K562 (cell line): Measurements from ENCODE around the gene RTF1. TPM values are rescaled to one million over a fixed set of nuclear protein-coding genes. Genes with fewer than 3 reads are reported as not detected.

Experiments used
- ATF7 ChIP-seq: fragments of 450-650 bp; IDR thresholded peaks from 2 replicates; pipeline ENCODE4 v1.7.1; 2014; ENCODE audit warnings: mild to moderate bottlenecking, moderate library complexity
- CBX3 ChIP-seq, 2 experiments: IDR thresholded peaks; 1 replicate in 1 of 2; 2 replicates in 1 of 2; pipeline ENCODE4 v1.6.1; 2012; ENCODE audit warnings: inconsistent platforms in 2 of 2, low read length in 2 of 2, borderline replicate concordance in 1 of 2, control low read depth in 1 of 2
- CEBPB ChIP-seq: fragments of 450-650 bp; IDR thresholded peaks from 2 replicates; pipeline ENCODE4 v1.6.1; 2016; ENCODE audit warnings: missing genetic modification characterization, missing compliant biosample characterization
- CSDE1 ChIP-seq, 2 experiments: fragments of 450-650 bp; IDR thresholded peaks; 2 replicates each; pipeline ENCODE4 v1.6.1; 2016; ENCODE audit warnings: mild to moderate bottlenecking in 1 of 2
- E2F3 ChIP-seq: fragments of 250-450 bp; sonication (Bioruptor Pico); IDR thresholded peaks from 2 replicates; pipeline ENCODE4 v1.4.0; 2020; ENCODE audit warnings: mild to moderate bottlenecking
- EP400 ChIP-seq: fragments of 450-650 bp; IDR thresholded peaks from 2 replicates; pipeline ENCODE4 v1.6.1; 2017; ENCODE audit warnings: antibody characterized with exemption, mild to moderate bottlenecking, moderate library complexity
- KAT7 ChIP-seq: sonication (generic); formaldehyde crosslinking; IDR thresholded peaks from 2 replicates; pipeline ENCODE4 v1.8.0; 2022; ENCODE audit warnings: missing genetic modification reagents, mild to moderate bottlenecking, borderline replicate concordance
- MLLT1 ChIP-seq, 2 experiments: fragments of 450-650 bp; IDR thresholded peaks; 2 replicates each; pipeline ENCODE4 v1.6.1; 2016
- MTA1 ChIP-seq: fragments of 450-650 bp; IDR thresholded peaks from 2 replicates; pipeline ENCODE4 v1.6.1; 2017; ENCODE audit warnings: borderline replicate concordance
- NCOA6 ChIP-seq: fragments of 450-650 bp; IDR thresholded peaks from 2 replicates; pipeline ENCODE4 v1.6.1; 2017; ENCODE audit warnings: mild to moderate bottlenecking
- NFIC ChIP-seq: fragments of 450-650 bp; IDR thresholded peaks from 2 replicates; pipeline ENCODE4 v1.6.1; 2017; ENCODE audit warnings: mild to moderate bottlenecking, inconsistent platforms
- NR0B1 ChIP-seq: fragments of 450-650 bp; IDR thresholded peaks from one replicate; pipeline ENCODE4 v1.6.1; 2018; ENCODE audit warnings: mild to moderate bottlenecking, moderate library complexity; ENCODE audit not compliant: partially characterized antibody
- NR2C2 ChIP-seq, 2 experiments: fragments of 200-800 bp in 1 of 2; sonication (Bioruptor generic) in 1 of 2; sonication (generic) in 1 of 2; formaldehyde crosslinking in 1 of 2; IDR thresholded peaks; 2 replicates each; pipeline versions ENCODE4 v1.6.1 to v1.8.0; 2016 to 2022; ENCODE audit warnings: mild to moderate bottlenecking in 1 of 2, missing compliant biosample characterization in 1 of 2, missing genetic modification characterization in 1 of 2, missing genetic modification reagents in 1 of 2
- SMC3 ChIP-seq: conservative IDR thresholded peaks from 2 replicates; pipeline ENCODE4 v1.6.1; 2011; ENCODE audit warnings: low read depth, low read length, improper control_type of control experiment; ENCODE audit not compliant: insufficient read depth
- SRSF9 ChIP-seq: fragments of 200-400 bp; formaldehyde crosslinking; IDR thresholded peaks from 2 replicates; pipeline ENCODE4 v1.6.1; 2017; ENCODE audit warnings: low read depth, low read length, borderline replicate concordance
- SUPT5H ChIP-seq: fragments of 450-650 bp; IDR thresholded peaks from 2 replicates; pipeline ENCODE4 v1.6.1; 2016
- ZBTB8A ChIP-seq: fragments of 450-650 bp; IDR thresholded peaks from 2 replicates; pipeline ENCODE4 v1.6.1; 2018; ENCODE audit warnings: mild to moderate bottlenecking, moderate library complexity; ENCODE audit not compliant: partially characterized antibody
- ZFX ChIP-seq: sonication (generic); formaldehyde crosslinking; IDR thresholded peaks from 2 replicates; pipeline ENCODE4 v1.8.0; 2022; ENCODE audit warnings: mild to moderate bottlenecking, missing genetic modification reagents, moderate library complexity
- ZNF212 ChIP-seq: fragments of 450-650 bp; formaldehyde crosslinking; IDR thresholded peaks from 2 replicates; pipeline ENCODE4 v1.4.0; 2020; ENCODE audit warnings: mild to moderate bottlenecking
- ZNF3 ChIP-seq: fragments of 250-450 bp; sonication (Bioruptor Pico); IDR thresholded peaks from 2 replicates; pipeline ENCODE4 v1.5.0; 2021; ENCODE audit warnings: mild to moderate bottlenecking, moderate library complexity
- ZNF695 ChIP-seq: fragments of 450-650 bp; formaldehyde crosslinking; IDR thresholded peaks from 2 replicates; pipeline ENCODE4 v1.4.0; 2020; ENCODE audit warnings: mild to moderate bottlenecking, moderate library complexity
- polyA plus RNA-seq, 8 experiments: library from polyadenylated mRNA; depleted of rRNA in 4 of 8; stranded (reverse) in 5 of 8; unstranded in 3 of 8; fragments of >200 nt; fragmentation: Nextera tagmentation in 2 of 8; fragmentation: Illumina TruSeq in 1 of 8; extraction: Ambion mirVana in 2 of 8; extraction: Trizol in 1 of 8; gene quantifications; 2 replicates each; pipeline versions ENCODE4 v1.2.1 to v1.2.3, GENCODE V29; 2011 to 2014; ENCODE audit warnings: inconsistent platforms in 1 of 8, missing spikeins in 1 of 8
- total RNA-seq, 7 experiments: library from RNA; depleted of rRNA in 6 of 7; stranded (reverse); fragments of >200 nt in 6 of 7; fragmentation: Illumina TruSeq in 2 of 7; extraction: Trizol in 2 of 7; gene quantifications; 2 replicates each; pipeline versions ENCODE4 v1.2.1 to v1.2.3, GENCODE V29; 2011 to 2021; ENCODE audit warnings: low replicate concordance in 1 of 7
- TF ChIP-seq, protein P1 (sequence below), 2 experiments: fragments of 250-450 bp in 1 of 2; fragments of 450-650 bp in 1 of 2; sonication (Bioruptor Pico) in 1 of 2; IDR thresholded peaks; 2 replicates each; pipeline versions ENCODE4 v1.6.1 to v1.8.0; 2016 to 2021; ENCODE audit warnings: mild to moderate bottlenecking in 2 of 2, moderate library complexity in 2 of 2, missing compliant biosample characterization in 1 of 2, missing genetic modification characterization in 1 of 2
- TF ChIP-seq, protein P2 (sequence below): fragments of 250-450 bp; sonication (Bioruptor Pico); IDR thresholded peaks from 2 replicates; pipeline ENCODE4 v1.6.1; 2021; ENCODE audit warnings: mild to moderate bottlenecking
- TF ChIP-seq, protein P3 (sequence below): fragments of 250-450 bp; sonication (Bioruptor Pico); IDR thresholded peaks from 2 replicates; pipeline ENCODE4 v1.4.0; 2020; ENCODE audit warnings: mild to moderate bottlenecking

RTF1 gene
- total and polyA plus RNA-seq, 9 of the 15 experiments (the other 6 are each of a cell fraction or from before 2014, with no cell fraction given): 7.6 to 69.5 (median 31.5) TPM

DNA sequence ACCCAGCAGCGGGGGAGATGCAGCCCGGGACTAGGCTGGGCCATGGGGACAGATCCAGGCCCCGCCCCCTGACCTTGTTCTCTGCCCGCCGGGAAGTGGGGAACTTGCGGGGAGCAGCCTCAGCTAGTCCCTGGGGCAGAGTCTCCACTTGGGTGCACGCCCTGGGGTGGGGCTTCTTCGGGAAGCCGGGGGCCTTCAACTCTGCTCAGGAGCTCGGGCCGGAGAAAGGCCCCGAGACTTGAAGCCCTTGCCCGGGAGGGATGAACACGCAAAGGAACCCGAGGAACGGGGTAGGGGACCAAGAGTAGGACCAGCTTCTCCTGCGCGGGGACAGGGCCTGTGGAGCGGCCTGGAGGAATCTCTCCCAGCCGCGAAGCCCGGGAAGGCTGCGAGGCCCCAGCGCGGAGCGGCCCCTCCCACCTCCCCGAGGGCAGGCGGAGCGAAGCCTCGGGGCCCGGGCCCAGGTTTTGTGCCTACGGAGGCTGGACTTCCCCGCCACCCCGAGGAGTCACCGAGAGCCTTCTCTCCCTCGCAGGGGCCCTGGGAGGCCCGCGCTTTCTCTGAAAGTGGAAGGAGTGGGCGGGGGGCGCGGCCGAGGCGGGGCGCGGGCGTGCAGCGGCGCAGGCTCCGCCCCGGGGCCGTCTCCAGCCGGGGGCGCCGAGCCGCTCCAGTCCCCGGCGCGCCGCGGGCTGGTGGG lies 76.5 kb downstream of the RTF1 start, which contains the start of gene ITPKA (continued):
- TF ChIP-seq ZNF3 (CRISPR knock-in tag) (no peak), EP400 (peak; percentile 62), ZBTB8A (no peak), MLLT1 (IDR thresholded peaks at IDR 0.05) (0 out of 4 replicates have a peak, but pooled peaks of 1 of the 2 experiments have one; percentile 47), ZNF695 (no peak), ZNF212 (CRISPR knock-in tag) (no peak), SRSF9 (no peak), NR2C2 (CRISPR knock-in tag; IDR thresholded peaks at IDR 0.05) (0 out of 2 replicates have a peak, but pooled peaks have one; percentile 41), NR2C2 (tag; IDR thresholded peaks at IDR 0.05) (peak; percentile 73), CBX3 (IDR thresholded peaks at IDR 0.05; ENCODE audit: borderline replicate concordance in 1 of 2, low read length in 2 of 2) (no peak), NFIC (no peak), ATF7 (0 out of 2 replicates have a peak, but pooled peaks have one; percentile 8), NR0B1 (no peak), CEBPB (tag) (no peak), KAT7 (CRISPR knock-in tag) (0 out of 2 replicates have a peak, but pooled peaks have one; percentile 43), NCOA6 (no peak), E2F3 (CRISPR knock-in tag) (peak; percentile 52; the same call in 1 of the 2 replicates), ZFX (peak; percentile 94), SUPT5H (peak; percentile 76), CSDE1 (IDR thresholded peaks at IDR 0.05) (no peak), MTA1 (0 out of 2 replicates have a peak, but pooled peaks have one; percentile 20), SMC3 (no peak)
- TF ChIP-seq, protein P1, sequence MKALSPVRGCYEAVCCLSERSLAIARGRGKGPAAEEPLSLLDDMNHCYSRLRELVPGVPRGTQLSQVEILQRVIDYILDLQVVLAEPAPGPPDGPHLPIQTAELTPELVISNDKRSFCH (CRISPR knock-in tag; IDR thresholded peaks at IDR 0.05): no peak
- TF ChIP-seq, protein P1 (tag; IDR thresholded peaks at IDR 0.05): peak; percentile 60
- TF ChIP-seq, protein P2, sequence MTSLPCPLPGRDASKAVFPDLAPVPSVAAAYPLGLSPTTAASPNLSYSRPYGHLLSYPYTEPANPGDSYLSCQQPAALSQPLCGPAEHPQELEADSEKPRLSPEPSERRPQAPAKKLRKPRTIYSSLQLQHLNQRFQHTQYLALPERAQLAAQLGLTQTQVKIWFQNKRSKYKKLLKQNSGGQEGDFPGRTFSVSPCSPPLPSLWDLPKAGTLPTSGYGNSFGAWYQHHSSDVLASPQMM: no peak
- TF ChIP-seq, protein P3, sequence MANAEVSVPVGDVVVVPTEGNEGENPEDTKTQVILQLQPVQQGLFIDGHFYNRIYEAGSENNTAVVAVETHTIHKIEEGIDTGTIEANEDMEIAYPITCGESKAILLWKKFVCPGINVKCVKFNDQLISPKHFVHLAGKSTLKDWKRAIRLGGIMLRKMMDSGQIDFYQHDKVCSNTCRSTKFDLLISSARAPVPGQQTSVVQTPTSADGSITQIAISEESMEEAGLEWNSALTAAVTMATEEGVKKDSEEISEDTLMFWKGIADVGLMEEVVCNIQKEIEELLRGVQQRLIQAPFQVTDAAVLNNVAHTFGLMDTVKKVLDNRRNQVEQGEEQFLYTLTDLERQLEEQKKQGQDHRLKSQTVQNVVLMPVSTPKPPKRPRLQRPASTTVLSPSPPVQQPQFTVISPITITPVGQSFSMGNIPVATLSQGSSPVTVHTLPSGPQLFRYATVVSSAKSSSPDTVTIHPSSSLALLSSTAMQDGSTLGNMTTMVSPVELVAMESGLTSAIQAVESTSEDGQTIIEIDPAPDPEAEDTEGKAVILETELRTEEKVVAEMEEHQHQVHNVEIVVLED (CRISPR knock-in tag): no peak
